GM21737 (cell line): ENCODE results near the gene MYO15A.
"Not testable (repeated sequence)": the region's sequence is repeated elsewhere in the genome, so short reads cannot be mapped to it uniquely, and the experiment has no call there.

Source experiments
- ATAC-seq: cut with Tn5 transposase; IDR thresholded peaks from one replicate; pipeline ENCODE4 v1.9.1; 2021; ENCODE audit warnings: mild to moderate bottlenecking, moderate library complexity; ENCODE audit not compliant: unreplicated experiment

MYO15A gene

DNA sequence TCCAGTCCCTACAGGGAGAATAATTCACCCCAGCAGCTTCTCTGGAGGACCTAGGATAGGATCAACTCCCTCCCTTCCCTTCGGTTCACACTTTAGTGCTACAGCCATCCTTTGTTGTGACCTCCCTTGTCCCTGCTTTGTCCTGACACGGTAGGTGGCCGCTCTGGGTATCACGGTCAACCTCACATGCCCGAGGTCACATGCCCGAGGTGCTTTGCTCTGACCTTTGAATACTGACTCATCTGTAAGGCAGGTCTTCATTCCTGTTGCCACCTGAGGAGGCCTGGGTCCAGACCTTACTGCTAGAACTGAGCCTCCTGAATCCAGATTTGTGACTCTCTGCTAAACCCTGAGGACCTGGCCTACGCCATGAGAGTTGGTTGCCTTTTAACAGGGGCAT, 94.8 kb downstream of the MYO15A start:
- ATAC-seq = no peak

- no peak for ATAC-seq
These were observed 97.3 kb downstream of the MYO15A start for GRCh38 chr17:18205861-18206260.

GRCh38 chr17:18206962-18207361, 98.4 kb downstream of the MYO15A start:
- no peak for ATAC-seq

DNA sequence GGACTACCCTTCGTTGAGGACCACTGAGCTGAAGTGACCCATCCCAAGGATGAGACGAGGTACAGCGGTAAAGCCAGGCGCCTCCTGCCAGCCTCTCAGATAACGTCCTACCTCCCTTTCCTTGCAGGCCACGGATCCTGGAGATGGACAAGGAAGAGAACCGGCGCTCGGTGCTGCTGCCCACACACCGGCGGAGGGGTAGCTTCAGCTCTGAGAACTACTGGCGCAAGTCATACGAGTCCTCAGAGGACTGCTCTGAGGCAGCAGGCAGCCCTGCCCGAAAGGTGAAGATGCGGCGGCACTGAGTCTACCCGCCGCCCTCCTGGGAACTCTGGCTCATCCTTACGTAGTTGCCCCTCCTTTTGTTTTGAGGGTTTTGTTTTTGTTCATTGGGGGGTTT, 99.5 kb downstream of the MYO15A start:
- no peak for ATAC-seq

GRCh38 chr17:18213666-18214270, 105.2 kb downstream of the MYO15A start:
- ATAC-seq = no peak

DNA sequence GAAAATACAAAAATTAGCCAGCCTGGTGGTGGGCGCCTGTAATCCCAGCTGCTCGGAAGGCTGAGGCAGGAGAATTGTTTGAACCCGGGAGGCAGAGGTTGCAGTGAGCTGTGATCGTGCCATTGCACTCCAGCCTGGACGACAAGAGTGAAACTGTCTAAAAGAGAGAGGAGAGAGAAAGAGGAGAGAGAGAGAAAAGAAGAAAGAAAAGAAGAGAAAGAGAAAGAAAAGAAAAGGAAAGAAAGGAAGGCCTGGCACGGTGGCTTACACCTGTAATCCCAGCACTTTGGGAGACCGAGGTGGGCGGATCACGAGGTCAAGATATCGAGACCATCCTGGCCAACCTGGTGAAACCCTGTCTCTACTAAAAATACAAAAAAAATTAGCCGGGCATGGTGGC, 108.3 kb downstream of the MYO15A start:
- ATAC-seq = not testable (repeated sequence)

GRCh38 chr17:18217412-18218015, 109.0 kb downstream of the MYO15A start:
- no peak for ATAC-seq

DNA sequence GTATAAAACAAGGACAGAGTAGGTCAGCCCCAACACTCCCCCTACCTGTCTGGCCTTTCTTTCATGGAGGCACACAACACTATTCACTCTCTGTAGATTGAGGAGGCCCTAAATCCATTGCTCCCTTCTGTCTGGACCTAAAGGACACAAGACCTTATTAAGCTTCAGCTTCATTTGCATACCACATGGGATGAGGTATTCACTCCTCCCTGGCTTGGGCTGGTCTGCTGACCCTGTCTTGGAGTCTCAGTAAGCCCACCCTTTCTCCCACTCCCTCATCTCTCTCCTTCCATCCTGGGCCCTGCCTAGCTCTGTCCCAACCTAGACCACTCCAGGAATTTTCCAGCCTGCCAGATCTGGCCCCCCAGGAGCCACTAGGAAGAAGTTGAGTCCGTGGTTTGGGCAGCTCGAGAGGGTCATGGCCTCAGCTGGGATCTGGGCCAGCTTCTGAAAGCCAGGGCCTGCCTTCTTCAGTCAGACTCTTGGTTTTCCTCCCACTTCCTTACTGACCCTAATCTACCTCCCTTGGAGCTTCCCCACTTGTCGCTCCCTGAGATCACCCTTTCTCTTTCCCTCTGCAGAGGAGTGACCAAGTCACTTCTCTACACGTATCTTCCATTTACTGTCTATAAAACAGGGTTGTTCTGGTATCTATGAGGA, 110.3 kb downstream of the MYO15A start:
- no peak for ATAC-seq

GRCh38 chr17:18224053-18224386, 115.5 kb downstream of the MYO15A start:
- no peak for ATAC-seq

- ATAC-seq = no peak
These were observed 116.0 kb downstream of the MYO15A start for GRCh38 chr17:18224387-18225120.

DNA sequence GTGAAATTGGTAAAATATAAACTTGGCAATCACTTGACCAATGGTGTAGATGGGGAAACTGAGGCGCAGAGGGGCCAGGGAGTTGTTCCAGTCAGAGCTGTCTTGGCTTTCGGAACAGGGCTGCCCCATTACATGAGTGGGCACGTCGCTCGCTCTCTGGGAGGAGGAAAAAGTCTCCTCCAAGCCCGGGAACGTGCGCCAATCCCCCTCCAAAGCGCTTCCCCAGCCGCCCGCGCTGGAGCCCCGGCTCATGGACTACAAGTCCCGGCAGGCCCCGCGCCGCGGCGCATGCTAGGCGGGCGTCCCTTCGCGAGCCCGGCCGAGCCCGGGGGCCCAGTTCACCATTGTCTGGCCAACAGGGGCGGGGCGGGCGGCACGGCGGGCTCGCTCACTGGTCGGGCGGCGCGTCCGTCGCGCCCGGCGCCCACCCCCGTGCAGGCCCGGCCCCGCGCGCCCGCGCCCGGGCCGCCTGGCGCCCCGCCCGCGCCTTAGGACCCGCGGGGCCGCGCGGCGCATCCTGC, 116.6 kb downstream of the MYO15A start, which contains the start of gene LLGL1:
LLGL1 (plus strand) TSS at position 515 of the 521 bp plus-strand sequence. CDS start 48 bp downstream, outside the sequence.
- peak; percentile 87 for ATAC-seq

- peak; percentile 9 for ATAC-seq
These were observed 117.2 kb downstream of the MYO15A start for GRCh38 chr17:18225642-18226283.

DNA sequence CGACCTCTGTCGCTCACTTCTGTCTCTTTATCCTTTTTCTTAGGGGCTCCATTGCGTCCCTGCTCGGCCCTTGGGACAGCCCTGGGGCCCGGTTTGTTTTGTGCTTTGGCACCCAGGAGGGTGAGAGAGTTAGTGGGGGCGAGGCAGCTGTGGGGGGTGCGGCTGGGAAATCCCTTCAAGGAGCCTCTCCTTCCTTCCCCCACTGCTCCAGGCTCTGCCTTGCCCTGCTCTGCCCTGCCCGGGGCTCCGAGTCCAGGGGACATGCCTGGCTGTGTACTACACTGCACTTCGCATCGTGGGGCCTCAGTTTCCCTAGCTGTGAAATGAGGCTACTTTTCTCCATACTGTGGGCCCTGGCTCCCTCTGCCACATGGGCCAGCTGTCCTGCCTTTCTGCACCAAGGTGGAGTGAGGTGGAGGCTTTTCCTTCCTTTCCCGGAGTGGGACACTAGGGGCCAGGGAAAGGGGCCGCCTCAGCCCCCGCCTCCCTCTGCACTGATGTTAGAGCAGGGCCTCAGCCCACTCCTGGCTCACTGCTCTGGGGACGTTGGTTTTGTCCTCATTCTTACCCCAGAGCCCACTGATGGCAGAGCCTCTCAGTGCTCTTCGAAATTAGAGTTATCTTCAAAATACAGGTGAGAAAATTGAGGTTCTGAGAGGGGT, 117.9 kb downstream of the MYO15A start:
- ATAC-seq = no peak

DNA sequence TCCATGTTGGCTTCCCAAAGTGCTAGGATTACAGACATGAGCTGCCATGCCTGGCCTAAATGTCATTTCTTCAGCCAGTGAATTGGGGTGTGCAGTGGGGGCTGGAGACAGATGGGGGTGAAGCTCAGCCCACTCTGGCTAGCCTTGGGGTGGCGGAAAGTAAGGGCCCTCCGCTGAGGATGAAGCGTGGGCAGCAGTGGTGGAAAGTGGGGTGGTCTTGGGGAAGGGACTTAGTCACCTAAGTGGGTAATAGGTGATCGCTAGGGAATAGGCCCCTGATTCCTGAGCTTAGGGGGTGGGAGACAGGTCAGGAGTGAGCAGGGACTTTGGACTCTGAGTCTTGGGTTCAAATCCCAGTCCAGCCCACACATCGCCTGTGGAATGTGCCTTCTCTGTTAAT, 119.1 kb downstream of the MYO15A start:
- ATAC-seq = no peak

DNA sequence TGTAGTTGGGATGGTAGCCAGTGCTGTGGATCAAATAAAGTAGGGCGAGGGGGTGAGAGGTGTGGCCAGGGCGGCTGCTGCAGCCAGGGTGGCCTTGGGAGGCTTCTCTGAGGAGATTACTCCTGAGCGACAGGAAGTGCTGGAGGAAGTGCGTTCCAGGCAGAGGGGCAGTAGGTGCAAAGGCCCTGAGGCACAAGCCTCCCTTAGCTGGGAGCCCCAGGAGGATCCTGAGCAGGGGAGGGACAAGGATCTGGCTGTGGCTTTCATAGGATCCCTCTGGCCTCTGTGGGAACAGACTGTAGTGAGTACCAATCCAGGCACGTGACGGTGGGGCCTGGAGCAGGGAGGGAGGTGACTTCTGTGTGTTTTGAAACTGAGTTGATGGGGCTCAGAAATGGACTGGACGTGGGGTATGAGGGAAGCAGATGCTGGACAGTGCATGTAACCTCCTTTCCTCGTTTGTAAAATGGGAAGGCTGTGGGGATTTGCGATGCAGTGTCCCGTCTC, 119.7 kb downstream of the MYO15A start:
- no peak for ATAC-seq

- ATAC-seq = no peak
These were observed 120.7 kb downstream of the MYO15A start for GRCh38 chr17:18229254-18229653.
